ENCODE data around the gene NES.

The NES gene

GRCh38 chr1:156704930-156705320 lies 27.7 kb upstream of the NES start:
- Histone ChIP-seq H3K14ac (ENCODE audit: low read length) (peak overlapping the region; percentile 80), H2BK120ac (ENCODE audit: insufficient read depth, low read length, poor library complexity) (peak overlapping the region; percentile 58), H3K18ac (ENCODE audit: low read length) (peak overlapping the region; percentile 65), H4K12ac (ENCODE audit: low read depth, low read length) (no peak overlapping the region), H2BK12ac (ENCODE audit: low read length) (peak overlapping the region; percentile 38), H3K9ac (ENCODE audit: low read length) (peak overlapping the region; percentile 6), H3K79me2 (ENCODE audit: control insufficient read depth, insufficient read depth, low read length, poor library complexity) (no peaks in the 10 kb centered on the region), H3K4me3 (ENCODE audit: low read depth, low read length) (peak overlapping the region; percentile 64), H3K4me1 (ENCODE audit: control insufficient read depth in 1 of 2, insufficient read depth in 2 of 2, low read length in 2 of 2) (peaks cover 55 to 69% of the 10 kb centered on the region in 2 experiments), H2AK5ac (ENCODE audit: low read length) (peak overlapping the region; percentile 29), H3K27ac (ENCODE audit: low read depth, low read length) (no peak overlapping the region), H3K4me2 (ENCODE audit: low read length) (peak overlapping the region; percentile 55), H2AFZ (ENCODE audit: insufficient read depth, low read length, poor library complexity) (peak overlapping the region; percentile 23), H3K4ac (ENCODE audit: low read depth, low read length) (peak overlapping the region; percentile 21), H3K9me3 (ENCODE audit: insufficient read depth, low read depth, low read length) (peaks cover under 1% of the 10 kb centered on the region), H3K23ac (ENCODE audit: low read length) (no peak overlapping the region), H4K8ac (ENCODE audit: low read depth, low read length) (peak overlapping the region; percentile 32), H4K91ac (ENCODE audit: low read depth, low read length) (peak overlapping the region; percentile 50), H3K27me3 (ENCODE audit: insufficient read depth, low read length) (peaks cover 3% of the 10 kb centered on the region), H3K79me1 (ENCODE audit: low read length) (peaks cover 21% of the 10 kb centered on the region), H3K36me3 (ENCODE audit: control insufficient read depth in 1 of 2, insufficient read depth in 2 of 2, low read length in 2 of 2) (peaks cover 12% of the 10 kb centered on the region in 2 experiments), H2BK5ac (ENCODE audit: low read depth, low read length, poor library complexity) (peak overlapping the region; percentile 41)
- no CpG with 5 or more reads among the region's 29 CpGs for WGBS (ENCODE audit: extremely low coverage, insufficient coverage, insufficient read length)
- DNase-seq = peak; percentile 79 to 85

GRCh38 chr1:156704166-156704711 lies 27.0 kb upstream of the NES start:
- peaks cover 21% of the 10 kb centered on the region for H3K79me1 ChIP-seq (ENCODE audit: low read length)
- H3K4me2 ChIP-seq (ENCODE audit: low read length) = peak overlapping the region; percentile 55
- H3K18ac ChIP-seq (ENCODE audit: low read length) = peak overlapping the region; percentile 60
- peak overlapping the region; percentile 64 for H3K4ac ChIP-seq (ENCODE audit: low read depth, low read length)
- H2BK12ac ChIP-seq (ENCODE audit: low read length) = peak overlapping the region; percentile 8
- H2AFZ ChIP-seq (ENCODE audit: insufficient read depth, low read length, poor library complexity) = no peak overlapping the region
- H3K9ac ChIP-seq (ENCODE audit: low read length) = no peak overlapping the region
- no peak overlapping the region for H3K27ac ChIP-seq (ENCODE audit: low read depth, low read length)
- H3K79me2 ChIP-seq (ENCODE audit: control insufficient read depth, insufficient read depth, low read length, poor library complexity) = no peaks in the 10 kb centered on the region
- peak overlapping the region; percentile 53 for H2BK120ac ChIP-seq (ENCODE audit: insufficient read depth, low read length, poor library complexity)
- DNase-seq = no peak
- H3K14ac ChIP-seq (ENCODE audit: low read length) = peak overlapping the region; percentile 54
- H3K4me1 ChIP-seq (ENCODE audit: control insufficient read depth in 1 of 2, insufficient read depth in 2 of 2, low read length in 2 of 2) = peaks cover 49 to 62% of the 10 kb centered on the region in 2 experiments
- peak overlapping the region; percentile 40 for H2AK5ac ChIP-seq (ENCODE audit: low read length)
- peaks cover 3% of the 10 kb centered on the region for H3K27me3 ChIP-seq (ENCODE audit: insufficient read depth, low read length)
- no CpG with 5 or more reads among the region's 10 CpGs for WGBS (ENCODE audit: extremely low coverage, insufficient coverage, insufficient read length)
- H2BK5ac ChIP-seq (ENCODE audit: low read depth, low read length, poor library complexity) = no peak overlapping the region
- peak overlapping the region; percentile 60 for H3K4me3 ChIP-seq (ENCODE audit: low read depth, low read length)
- H3K23ac ChIP-seq (ENCODE audit: low read length) = no peak overlapping the region
- peak overlapping the region; percentile 39 for H4K8ac ChIP-seq (ENCODE audit: low read depth, low read length)
- peaks cover 16 to 18% of the 10 kb centered on the region in 2 experiments for H3K36me3 ChIP-seq (ENCODE audit: control insufficient read depth in 1 of 2, insufficient read depth in 2 of 2, low read length in 2 of 2)
- peaks cover 3% of the 10 kb centered on the region for H3K9me3 ChIP-seq (ENCODE audit: insufficient read depth, low read depth, low read length)
- peak overlapping the region; percentile 70 for H4K91ac ChIP-seq (ENCODE audit: low read depth, low read length)
- no peak overlapping the region for H4K12ac ChIP-seq (ENCODE audit: low read depth, low read length)

- peak overlapping the region; percentile 4 for H3K18ac ChIP-seq (ENCODE audit: low read length)
- peaks cover 21% of the 10 kb centered on the region for H3K79me1 ChIP-seq (ENCODE audit: low read length)
- H3K79me2 ChIP-seq (ENCODE audit: control insufficient read depth, insufficient read depth, low read length, poor library complexity) = no peaks in the 10 kb centered on the region
- H3K4me2 ChIP-seq (ENCODE audit: low read length) = peak overlapping the region; percentile 55
- H3K4me1 ChIP-seq (ENCODE audit: control insufficient read depth in 1 of 2, insufficient read depth in 2 of 2, low read length in 2 of 2) = peaks cover 44 to 61% of the 10 kb centered on the region in 2 experiments
- peaks cover 3% of the 10 kb centered on the region for H3K27me3 ChIP-seq (ENCODE audit: insufficient read depth, low read length)
- no peak overlapping the region for H2BK5ac ChIP-seq (ENCODE audit: low read depth, low read length, poor library complexity)
- H3K27ac ChIP-seq (ENCODE audit: low read depth, low read length) = no peak overlapping the region
- no peak overlapping the region for H4K8ac ChIP-seq (ENCODE audit: low read depth, low read length)
- no CpG with 5 or more reads among the region's 4 CpGs for WGBS (ENCODE audit: extremely low coverage, insufficient coverage, insufficient read length)
- H3K36me3 ChIP-seq (ENCODE audit: control insufficient read depth in 1 of 2, insufficient read depth in 2 of 2, low read length in 2 of 2) = peaks cover 21 to 23% of the 10 kb centered on the region in 2 experiments
- H3K9me3 ChIP-seq (ENCODE audit: insufficient read depth, low read depth, low read length) = peaks cover 3% of the 10 kb centered on the region
- no peak overlapping the region for H4K91ac ChIP-seq (ENCODE audit: low read depth, low read length)
- H3K4ac ChIP-seq (ENCODE audit: low read depth, low read length) = no peak overlapping the region
- H3K9ac ChIP-seq (ENCODE audit: low read length) = no peak overlapping the region
- no peak overlapping the region for H2AFZ ChIP-seq (ENCODE audit: insufficient read depth, low read length, poor library complexity)
- no peak overlapping the region for H2BK120ac ChIP-seq (ENCODE audit: insufficient read depth, low read length, poor library complexity)
- H2BK12ac ChIP-seq (ENCODE audit: low read length) = no peak overlapping the region
- no peak overlapping the region for H3K14ac ChIP-seq (ENCODE audit: low read length)
- no peak for DNase-seq
- H3K4me3 ChIP-seq (ENCODE audit: low read depth, low read length) = no peak overlapping the region
- H4K12ac ChIP-seq (ENCODE audit: low read depth, low read length) = no peak overlapping the region
- no peak overlapping the region for H2AK5ac ChIP-seq (ENCODE audit: low read length)
- H3K23ac ChIP-seq (ENCODE audit: low read length) = no peak overlapping the region
Observed at GRCh38 chr1:156703741-156704140, 26.5 kb upstream of the NES start.

GRCh38 chr1:156703336-156703735 lies 26.1 kb upstream of the NES start:
- Histone ChIP-seq H3K4me3 (ENCODE audit: low read depth, low read length) (no peak overlapping the region), H3K23ac (ENCODE audit: low read length) (no peak overlapping the region), H2BK5ac (ENCODE audit: low read depth, low read length, poor library complexity) (no peak overlapping the region), H3K4me2 (ENCODE audit: low read length) (peak overlapping the region; percentile 55), H3K9me3 (ENCODE audit: insufficient read depth, low read depth, low read length) (peaks cover 3% of the 10 kb centered on the region), H4K12ac (ENCODE audit: low read depth, low read length) (no peak overlapping the region), H3K9ac (ENCODE audit: low read length) (no peak overlapping the region), H3K27me3 (ENCODE audit: insufficient read depth, low read length) (peaks cover 3% of the 10 kb centered on the region), H2AFZ (ENCODE audit: insufficient read depth, low read length, poor library complexity) (no peak overlapping the region), H4K8ac (ENCODE audit: low read depth, low read length) (no peak overlapping the region), H3K4me1 (ENCODE audit: control insufficient read depth in 1 of 2, insufficient read depth in 2 of 2, low read length in 2 of 2) (peaks cover 40 to 57% of the 10 kb centered on the region in 2 experiments), H3K14ac (ENCODE audit: low read length) (no peak overlapping the region), H3K36me3 (ENCODE audit: control insufficient read depth in 1 of 2, insufficient read depth in 2 of 2, low read length in 2 of 2) (peaks cover 22 to 26% of the 10 kb centered on the region in 2 experiments), H3K79me1 (ENCODE audit: low read length) (peaks cover 21% of the 10 kb centered on the region), H2AK5ac (ENCODE audit: low read length) (no peak overlapping the region), H3K4ac (ENCODE audit: low read depth, low read length) (no peak overlapping the region), H2BK120ac (ENCODE audit: insufficient read depth, low read length, poor library complexity) (no peak overlapping the region), H3K79me2 (ENCODE audit: control insufficient read depth, insufficient read depth, low read length, poor library complexity) (no peaks in the 10 kb centered on the region), H3K18ac (ENCODE audit: low read length) (peak overlapping the region; percentile 4), H2BK12ac (ENCODE audit: low read length) (no peak overlapping the region), H3K27ac (ENCODE audit: low read depth, low read length) (no peak overlapping the region), H4K91ac (ENCODE audit: low read depth, low read length) (no peak overlapping the region)
- no peak for DNase-seq
- no CpG with 5 or more reads among the region's 4 CpGs for WGBS (ENCODE audit: extremely low coverage, insufficient coverage, insufficient read length)
